GM18520 (cell line): ENCODE measurements around the gene DPP7.
A peak's percentile ranks its signal among the peaks of the same experiment; 100 is the strongest.
"Not testable (repeated sequence)": the region's sequence is repeated elsewhere in the genome, so short reads cannot be mapped to it uniquely, and the experiment has no call there.

Experiments
- ATAC-seq: cut with Tn5 transposase; IDR thresholded peaks from one replicate; pipeline ENCODE4 v1.9.1; 2021; ENCODE audit not compliant: unreplicated experiment

DPP7 gene

DNA sequence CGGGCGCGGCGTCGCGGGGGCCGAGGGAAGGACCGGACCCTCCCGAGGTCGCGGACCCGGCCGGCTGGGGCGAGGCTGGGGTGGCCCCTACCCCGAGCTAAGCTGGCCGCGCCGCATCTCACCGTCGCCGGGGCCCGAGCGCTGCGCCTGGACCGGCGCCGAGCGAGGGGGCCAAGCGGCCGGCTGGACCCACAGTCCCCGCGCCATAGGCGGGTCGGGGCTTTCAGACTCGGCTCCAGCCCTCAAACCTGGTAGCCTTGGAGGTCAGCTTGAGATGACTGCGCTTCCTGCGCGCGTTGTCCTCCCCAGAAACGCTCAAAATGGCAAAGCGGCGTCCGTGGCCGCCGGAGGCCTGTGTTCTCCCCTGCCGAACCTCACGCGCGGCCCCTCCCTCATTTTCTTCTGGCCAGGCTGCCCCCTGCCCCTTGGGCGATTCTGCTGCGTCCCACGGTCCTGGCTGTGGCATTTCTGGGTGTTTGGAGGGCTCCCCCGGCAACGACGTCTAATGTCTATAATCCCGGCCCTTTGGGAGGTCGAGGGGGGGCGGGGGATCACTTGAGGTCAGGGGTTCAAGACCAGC lies 15.7 kb upstream of the DPP7 start:
- no peak for ATAC-seq

DNA sequence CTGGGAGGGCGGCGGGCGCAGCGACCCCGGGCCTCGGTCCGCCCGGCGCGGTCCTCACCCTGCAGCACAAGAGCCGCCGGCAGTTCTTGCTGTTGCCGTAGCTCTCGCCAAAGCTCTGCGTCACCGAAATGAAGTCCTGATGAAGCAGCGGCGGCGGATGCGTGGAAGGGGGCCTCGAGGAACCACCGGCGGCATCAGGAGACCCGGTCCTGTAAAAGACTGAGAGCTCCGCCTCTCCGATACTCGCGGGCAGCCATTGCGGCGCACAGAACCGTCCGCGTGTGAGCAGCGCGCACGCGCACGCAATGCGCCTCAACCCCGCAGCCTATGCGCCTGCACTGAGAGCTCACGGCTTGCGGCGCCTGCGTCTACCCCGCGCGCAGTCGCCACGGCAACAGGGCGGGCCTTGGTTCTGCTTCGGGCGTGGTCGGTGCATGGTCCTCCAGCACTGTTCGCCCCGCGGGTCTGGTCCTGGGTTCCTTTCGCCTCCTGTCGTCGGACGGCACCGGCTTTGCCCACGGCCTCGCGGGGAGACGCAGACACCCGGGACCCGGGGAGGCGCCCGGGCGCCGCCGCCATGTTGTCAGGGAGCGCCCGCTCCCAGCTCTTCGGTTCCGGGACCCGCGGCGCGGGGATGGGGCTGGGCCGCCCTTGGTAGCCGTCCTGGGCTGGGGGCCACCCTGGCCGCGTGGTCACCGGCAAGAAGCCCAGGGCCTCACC lies 15.1 kb upstream of the DPP7 start:
- ATAC-seq = peak; percentile 71

GRCh38 chr9:137128862-137129455 lies 14.4 kb upstream of the DPP7 start:
- ATAC-seq = peak; percentile 9

DNA sequence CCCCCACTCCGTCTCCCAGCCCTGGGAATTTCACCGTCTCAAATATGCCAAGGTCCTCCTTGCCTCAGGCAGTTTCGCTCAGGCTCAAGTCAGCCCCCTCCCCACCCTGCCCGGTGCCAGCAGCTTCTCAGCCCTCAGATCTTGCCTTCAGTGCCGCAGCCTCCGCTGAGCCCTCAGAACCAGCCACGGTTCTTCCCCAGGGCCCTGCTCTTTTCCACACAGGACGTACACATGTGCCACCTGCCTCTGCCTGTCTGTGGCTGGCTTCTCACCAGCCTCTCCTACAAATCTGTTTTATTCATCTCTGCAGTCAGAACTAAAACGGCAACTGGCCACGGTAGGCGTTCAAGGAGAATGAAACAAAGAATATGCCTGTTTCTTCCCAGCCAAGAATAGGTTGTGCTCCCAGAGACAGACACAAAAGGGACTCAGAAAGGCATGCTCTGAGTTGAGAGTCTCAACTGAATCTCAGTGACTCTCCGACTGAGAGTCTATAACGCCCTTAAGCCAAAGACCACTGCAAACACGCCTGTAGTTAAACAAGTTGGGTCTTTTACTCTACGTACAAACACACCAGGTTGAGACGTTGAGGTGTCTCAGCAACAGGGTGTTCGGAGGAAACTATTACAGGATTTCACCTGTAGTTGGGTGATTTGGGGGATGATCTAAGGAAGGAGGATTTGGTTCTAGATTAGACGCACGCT lies 13.8 kb upstream of the DPP7 start:
- ATAC-seq = no peak

- no peak for ATAC-seq
Observed at GRCh38 chr9:137127301-137128157, 13.0 kb upstream of the DPP7 start.

DNA sequence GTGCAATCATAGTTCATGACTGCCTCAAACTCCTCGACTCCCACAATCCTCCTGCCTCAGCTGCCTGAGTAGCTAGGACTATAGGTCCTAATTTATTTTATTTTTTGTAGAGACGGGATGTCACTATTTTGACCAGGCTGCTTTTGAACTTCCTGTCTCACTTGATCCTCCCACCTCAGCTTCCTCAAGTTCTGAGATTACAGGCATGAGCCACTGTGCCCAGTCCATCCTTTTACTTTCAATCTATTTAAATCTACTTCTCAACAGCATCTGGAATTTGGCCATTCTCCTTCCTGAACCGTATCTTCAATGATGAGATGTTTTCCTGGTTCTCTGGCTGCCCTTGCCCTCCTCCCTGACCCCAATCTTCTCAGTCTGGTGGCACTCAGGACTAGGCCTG lies 12.3 kb upstream of the DPP7 start:
- ATAC-seq = no peak

- not testable (repeated sequence) for ATAC-seq
Observed at GRCh38 chr9:137123952-137124462, 9.5 kb upstream of the DPP7 start.

DNA sequence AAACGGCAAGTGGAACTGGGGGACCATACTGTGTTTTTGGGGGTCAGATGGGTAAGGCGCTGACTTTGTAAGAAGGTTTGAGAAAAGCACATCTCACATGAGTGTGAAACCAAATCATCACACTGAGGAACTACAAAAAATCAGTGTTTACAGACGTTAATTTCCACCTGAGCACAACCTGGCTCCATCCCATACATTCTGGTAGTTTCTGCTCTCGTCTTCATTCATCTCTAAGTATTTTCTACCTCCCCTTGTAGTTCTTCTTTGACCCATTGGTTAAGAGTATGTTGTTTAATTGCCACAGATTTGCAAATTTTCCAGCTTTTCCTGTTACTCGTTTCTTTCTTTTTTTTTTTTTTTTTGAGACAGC lies 8.9 kb upstream of the DPP7 start:
- ATAC-seq = no peak

DNA sequence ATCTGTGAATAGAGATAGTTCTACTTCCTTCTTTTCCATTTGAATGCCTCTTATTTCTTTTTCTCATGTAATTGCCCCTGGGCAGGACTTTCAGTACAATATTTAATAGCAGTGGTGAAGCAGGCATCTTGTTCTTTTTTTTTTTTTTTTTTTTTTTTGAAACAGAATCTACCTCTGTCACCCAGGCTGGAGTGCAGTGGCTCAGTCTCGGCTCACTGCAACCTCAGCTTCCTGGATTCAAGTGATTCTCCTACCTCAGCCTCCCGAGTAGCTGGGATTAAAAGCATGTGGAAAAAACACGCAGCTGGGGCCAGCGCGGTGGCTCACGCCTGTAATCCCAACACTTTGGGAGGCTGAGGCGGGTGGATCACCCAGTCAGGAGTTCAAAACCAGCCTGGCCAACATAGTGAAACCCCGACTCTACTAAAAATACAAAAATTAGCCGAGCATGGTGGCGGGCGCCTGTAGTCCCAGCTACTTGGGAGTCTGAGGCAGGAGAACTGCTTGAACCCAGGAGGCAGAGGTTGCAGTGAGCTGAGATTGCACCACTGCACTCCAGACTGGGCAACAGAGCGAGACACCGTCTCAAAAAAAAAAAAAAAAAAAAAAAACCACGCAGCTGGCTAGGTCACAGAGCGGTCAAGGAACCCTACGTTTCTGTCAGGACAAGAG lies 8.4 kb upstream of the DPP7 start:
- ATAC-seq = not testable (repeated sequence)

- not testable (repeated sequence) for ATAC-seq
Observed at GRCh38 chr9:137121927-137122795, 7.6 kb upstream of the DPP7 start.

DNA sequence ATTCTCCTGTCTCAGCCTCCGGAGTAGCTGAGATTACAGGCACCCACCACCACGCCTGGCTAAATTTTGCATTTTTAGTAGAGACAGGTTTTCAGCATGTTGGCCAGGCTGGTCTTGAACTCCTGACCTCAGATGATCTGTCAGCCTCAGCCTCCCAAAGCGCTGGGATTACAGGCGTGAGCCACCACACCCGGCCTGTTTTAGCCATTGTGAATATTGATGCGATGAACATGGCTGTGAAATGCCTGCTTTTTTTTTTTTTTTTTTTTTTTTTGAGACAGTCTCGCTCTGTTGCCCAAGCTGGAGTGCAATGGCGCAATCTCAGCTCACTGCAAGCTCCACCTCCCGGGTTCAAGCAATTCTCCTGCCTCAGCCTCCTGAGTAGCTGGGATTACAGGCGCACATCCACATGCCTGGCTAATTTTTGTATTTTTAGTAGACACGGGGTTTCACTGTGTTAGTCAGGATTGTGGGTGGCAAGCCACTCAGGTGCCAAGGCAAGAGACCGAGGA lies 3.6 kb upstream of the DPP7 start:
- ATAC-seq = not testable (repeated sequence)

DNA sequence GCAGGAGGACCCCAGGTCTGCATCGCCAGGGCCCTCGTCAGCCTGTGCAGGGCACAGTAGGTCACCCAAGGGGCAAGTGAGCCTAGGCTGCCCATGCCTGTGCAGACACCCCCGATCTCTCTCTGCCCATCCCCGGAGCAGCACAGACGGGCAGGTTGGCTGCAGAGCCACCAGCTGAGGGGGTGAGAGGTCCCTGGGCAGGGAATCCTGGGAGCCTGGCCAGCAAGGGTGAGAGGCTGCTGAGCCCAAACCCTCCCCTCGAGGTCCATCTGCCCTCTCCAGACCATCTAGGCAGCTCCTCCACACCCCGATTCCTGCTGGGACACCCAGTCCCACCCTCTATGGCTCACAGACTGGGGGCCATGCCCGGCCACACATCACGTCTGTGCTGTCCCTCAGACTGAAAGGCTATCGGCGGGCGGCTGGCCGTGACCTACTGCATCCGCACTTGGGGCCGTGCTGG lies 2.8 kb upstream of the DPP7 start:
- no peak for ATAC-seq

DNA sequence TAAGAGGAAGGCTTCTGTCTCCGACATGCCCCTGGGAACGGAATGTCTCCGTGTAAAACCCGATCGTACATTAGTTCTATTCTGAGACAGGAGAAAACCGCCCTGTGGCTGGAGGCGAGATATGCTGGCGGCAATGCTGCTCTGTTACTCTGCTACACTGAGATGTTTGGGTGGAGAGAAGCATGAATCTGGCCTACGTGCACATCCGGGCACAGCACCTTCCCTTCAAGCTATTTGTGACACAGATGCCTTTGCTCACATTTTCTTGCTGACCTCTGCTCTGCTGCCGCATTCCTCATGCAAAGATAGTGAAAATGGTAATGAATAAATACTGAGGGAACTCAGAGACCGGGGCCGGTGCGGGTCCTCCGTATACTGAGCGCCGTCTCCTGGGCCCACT lies 2.2 kb upstream of the DPP7 start:
- no peak for ATAC-seq

GRCh38 chr9:137116027-137116507 lies 1.5 kb upstream of the DPP7 start:
- no peak for ATAC-seq

DNA sequence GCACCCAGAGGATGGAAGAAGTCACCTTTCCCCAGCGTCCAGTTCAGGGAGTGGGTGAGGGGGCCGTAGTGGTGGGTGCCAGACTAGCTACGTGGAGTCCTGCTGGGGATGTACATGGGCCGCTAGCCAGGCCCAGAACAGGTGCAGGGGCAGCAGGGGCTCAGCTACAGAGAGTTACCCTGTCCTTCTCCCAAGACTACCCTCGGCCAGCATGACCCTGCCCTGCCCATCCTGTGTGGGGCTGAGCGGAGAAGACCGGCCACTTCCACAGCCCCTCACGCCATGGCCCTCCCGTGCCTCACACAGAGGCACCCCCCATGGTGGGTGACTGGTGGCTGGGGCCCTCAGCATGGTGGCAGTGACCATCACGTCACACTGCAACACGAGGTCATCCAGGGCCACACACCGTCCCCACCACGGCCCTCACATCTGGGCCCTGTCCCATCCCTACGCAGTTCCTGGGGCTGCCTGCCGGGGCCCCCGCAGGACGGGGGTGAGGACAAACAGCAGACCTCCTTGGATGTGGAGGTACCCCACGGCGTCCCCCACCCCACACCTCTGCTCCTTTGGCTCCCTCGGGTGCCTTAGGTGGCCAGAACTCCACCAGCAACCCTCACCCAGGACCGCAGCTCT lies 977 bp upstream of the DPP7 start:
- no peak for ATAC-seq

DNA sequence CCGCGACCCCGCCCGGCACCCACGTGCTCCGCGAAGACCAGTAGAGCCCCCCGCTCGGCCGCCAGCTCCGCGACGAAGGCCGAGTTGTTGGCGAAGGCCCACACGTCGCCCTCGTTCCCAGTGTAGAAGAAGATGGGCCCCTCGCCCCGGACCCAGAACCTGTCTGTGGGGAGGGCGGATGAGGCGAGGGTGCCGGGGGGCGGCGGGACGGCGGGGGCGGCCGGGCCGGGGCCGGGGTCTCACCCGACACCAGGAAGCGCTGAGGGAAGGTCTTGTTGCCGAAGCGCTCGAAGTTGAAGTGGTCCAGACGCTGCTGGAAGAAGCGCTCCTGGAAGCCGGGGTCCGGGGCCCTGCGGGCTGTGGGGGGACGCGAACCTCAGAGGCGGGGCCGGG lies 317 bp downstream of the DPP7 start:
- no peak for ATAC-seq

DNA sequence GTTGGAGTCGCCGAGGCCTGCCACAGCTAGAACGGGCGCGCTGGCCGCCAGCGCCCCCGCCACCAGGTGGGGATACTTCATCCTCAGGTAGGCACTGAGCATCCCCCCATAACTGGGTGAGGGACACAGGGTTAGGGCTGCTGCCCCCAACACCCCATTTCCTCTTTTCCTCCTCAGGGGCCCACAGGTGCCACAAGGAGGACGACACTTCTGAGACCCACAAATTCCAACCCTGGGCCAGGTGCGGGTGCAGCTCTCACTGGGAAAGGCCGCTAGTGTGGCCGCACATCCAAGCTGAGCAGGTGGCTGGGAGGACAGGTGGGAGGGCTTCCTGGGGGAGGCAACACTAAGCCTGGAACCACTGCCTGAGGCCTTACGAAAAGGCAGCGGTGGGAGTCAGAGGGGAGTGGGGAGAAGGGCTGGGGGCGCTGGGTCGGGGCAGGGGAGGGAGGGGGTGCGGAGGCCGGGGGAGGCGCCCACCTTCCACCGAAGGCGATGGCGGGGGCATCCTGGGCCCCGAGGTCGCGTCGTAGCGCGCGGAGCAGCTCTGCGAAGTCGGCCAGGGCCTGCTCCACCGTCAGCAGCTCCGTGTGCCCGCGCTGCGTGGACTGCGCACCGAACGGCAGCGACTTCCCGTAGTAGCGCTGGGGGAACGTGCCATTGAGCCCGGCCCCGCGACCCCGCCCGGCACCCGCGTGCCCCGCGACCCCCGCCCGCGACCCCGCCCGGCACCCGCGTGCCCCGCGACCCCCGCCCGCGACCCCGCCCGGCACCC lies 961 bp downstream of the DPP7 start:
- no peak for ATAC-seq
